Suprapubic skin (tissue), 4 donors: ENCODE data around the gene SEC14L3.

Experiments used
- POLR2A ChIP-seq, 2 donors: fragments of 450-650 bp; IDR thresholded peaks; one replicate each; pipeline ENCODE4 v1.6.1; 2017; ENCODE audit warnings: antibody characterized with exemption in 2 of 2, mild to moderate bottlenecking in 2 of 2, moderate library complexity in 2 of 2
- POLR2AphosphoS5 ChIP-seq, 3 donors: sonication (generic); formaldehyde crosslinking; IDR thresholded peaks; one replicate each; pipeline ENCODE4 v1.6.1; 2017; ENCODE audit warnings: antibody characterized with exemption in 3 of 3
- TF ChIP-seq, protein P1 (sequence below), 2 donors: fragments of 200-600 bp in 1 of 2; fragments of 450-650 bp in 1 of 2; sonication (generic) in 1 of 2; IDR thresholded peaks; one replicate each; pipeline ENCODE4 v1.5.1; 2016 to 2019; ENCODE audit warnings: antibody characterized with exemption in 2 of 2, mild to moderate bottlenecking in 1 of 2, moderate library complexity in 1 of 2

GRCh38 chr22:30457981-30458380 lies 13.8 kb downstream of the SEC14L3 start:
- TF ChIP-seq POLR2A (IDR thresholded peaks at IDR 0.05) (no peak), POLR2AphosphoS5 (IDR thresholded peaks at IDR 0.05) (no peak)
- TF ChIP-seq, protein P1, sequence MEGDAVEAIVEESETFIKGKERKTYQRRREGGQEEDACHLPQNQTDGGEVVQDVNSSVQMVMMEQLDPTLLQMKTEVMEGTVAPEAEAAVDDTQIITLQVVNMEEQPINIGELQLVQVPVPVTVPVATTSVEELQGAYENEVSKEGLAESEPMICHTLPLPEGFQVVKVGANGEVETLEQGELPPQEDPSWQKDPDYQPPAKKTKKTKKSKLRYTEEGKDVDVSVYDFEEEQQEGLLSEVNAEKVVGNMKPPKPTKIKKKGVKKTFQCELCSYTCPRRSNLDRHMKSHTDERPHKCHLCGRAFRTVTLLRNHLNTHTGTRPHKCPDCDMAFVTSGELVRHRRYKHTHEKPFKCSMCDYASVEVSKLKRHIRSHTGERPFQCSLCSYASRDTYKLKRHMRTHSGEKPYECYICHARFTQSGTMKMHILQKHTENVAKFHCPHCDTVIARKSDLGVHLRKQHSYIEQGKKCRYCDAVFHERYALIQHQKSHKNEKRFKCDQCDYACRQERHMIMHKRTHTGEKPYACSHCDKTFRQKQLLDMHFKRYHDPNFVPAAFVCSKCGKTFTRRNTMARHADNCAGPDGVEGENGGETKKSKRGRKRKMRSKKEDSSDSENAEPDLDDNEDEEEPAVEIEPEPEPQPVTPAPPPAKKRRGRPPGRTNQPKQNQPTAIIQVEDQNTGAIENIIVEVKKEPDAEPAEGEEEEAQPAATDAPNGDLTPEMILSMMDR (IDR thresholded peaks at IDR 0.05), result no peak
